DND-41 (cell line): ENCODE measurements around the gene CFAP299.

ENCODE experiments used
- ATAC-seq: fragments of 200-7000 bp; cut with Tn5 transposase; 3 replicates; pipeline ENCODE4 v1.9.1; 2021; ENCODE audit warnings: low read depth; ENCODE audit not compliant: insufficient read depth
- DNase-seq: peaks from one replicate; pipeline ENCODE4 v3.0.0-alpha.2; 2020
- H2AFZ ChIP-seq: 2 replicates; pipeline ENCODE4 v1.6.0; 2012; ENCODE audit warnings: low read depth, low read length
- H3K27ac ChIP-seq: 2 replicates; pipeline ENCODE4 v1.5.1; 2012; ENCODE audit warnings: low read length, inconsistent platforms
- H3K27me3 ChIP-seq: fragments of 200-600 bp; sonication (generic); 2 replicates; pipeline ENCODE4 v1.6.0; 2012; ENCODE audit warnings: low read length, mild to moderate bottlenecking, inconsistent platforms; ENCODE audit not compliant: insufficient read depth, poor library complexity
- H3K36me3 ChIP-seq: 2 replicates; pipeline ENCODE4 v1.5.1; 2012; ENCODE audit warnings: low read length, inconsistent platforms; ENCODE audit not compliant: insufficient read depth
- H3K4me1 ChIP-seq: 2 replicates; pipeline ENCODE4 v1.5.1; 2012; ENCODE audit warnings: mild to moderate bottlenecking, low read length; ENCODE audit not compliant: insufficient read depth
- H3K4me2 ChIP-seq: 2 replicates; pipeline ENCODE4 v1.6.0; 2012; ENCODE audit warnings: mild to moderate bottlenecking, moderate library complexity, low read length, inconsistent platforms; ENCODE audit not compliant: insufficient read depth
- H3K4me3 ChIP-seq, 2 experiments: fragments of 200-600 bp in 1 of 2; shearing (Covaris generic) in 1 of 2; 2 replicates each; pipeline ENCODE4 v1.5.1; 2012 to 2016; ENCODE audit warnings: inconsistent platforms in 2 of 2, low read length in 2 of 2, mild to moderate bottlenecking in 2 of 2, low read depth in 1 of 2, moderate library complexity in 1 of 2
- H3K79me2 ChIP-seq: 2 replicates; pipeline ENCODE4 v1.6.0; 2012; ENCODE audit warnings: low read length, inconsistent platforms; ENCODE audit not compliant: insufficient read depth
- H3K9ac ChIP-seq: 2 replicates; pipeline ENCODE4 v1.6.0; 2012; ENCODE audit warnings: low read depth, mild to moderate bottlenecking, inconsistent platforms, low read length, moderate library complexity
- H3K9me3 ChIP-seq: 2 replicates; pipeline ENCODE4 v1.5.1; 2012; ENCODE audit warnings: low read length, moderate library complexity, mild to moderate bottlenecking, inconsistent platforms; ENCODE audit not compliant: insufficient read depth, severe bottlenecking
- H4K20me1 ChIP-seq: 2 replicates; pipeline ENCODE4 v1.6.0; 2012; ENCODE audit warnings: low read length; ENCODE audit not compliant: insufficient read depth
- EZH2 ChIP-seq: IDR thresholded peaks from 3 replicates; pipeline ENCODE4 v1.6.1; 2012; ENCODE audit warnings: borderline replicate concordance, low read depth, mild to moderate bottlenecking, moderate library complexity, low read length, inconsistent platforms; ENCODE audit not compliant: severe bottlenecking
- TF ChIP-seq, protein P1 (sequence below): IDR thresholded peaks from 2 replicates; pipeline ENCODE4 v1.5.1; 2012; ENCODE audit warnings: borderline replicate concordance, low read length, moderate library complexity, mild to moderate bottlenecking; ENCODE audit not compliant: poor library complexity, severe bottlenecking; ENCODE audit errors: extremely low read depth

The CFAP299 gene

DNA sequence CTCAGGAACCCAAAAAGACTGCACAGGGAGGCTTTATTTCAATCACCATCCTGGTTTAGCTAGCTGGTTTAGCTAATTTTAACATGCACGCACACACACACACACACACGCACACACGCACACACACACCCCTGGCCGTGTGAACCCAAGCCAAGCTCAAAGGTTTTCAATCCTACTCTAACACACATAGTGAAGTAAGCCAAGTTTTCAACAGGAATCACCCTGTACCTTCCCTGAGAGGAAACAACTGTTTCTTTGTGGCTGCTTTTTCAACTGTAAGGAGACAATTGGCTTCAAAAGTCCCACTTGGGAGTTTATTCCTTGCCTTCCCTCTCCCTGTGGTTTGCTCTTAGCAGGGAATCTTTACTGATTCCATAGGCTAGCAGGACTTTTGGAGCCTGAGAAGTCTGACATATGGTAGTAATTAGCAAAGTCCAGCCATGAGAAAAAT lies 596.1 kb downstream of the CFAP299 start:
- Histone ChIP-seq H3K9ac (no peak overlapping the region), H2AFZ (no peak overlapping the region), H4K20me1 (no peaks in the 10 kb centered on the region), H3K4me3 (no peak overlapping the region), H3K4me2 (no peak overlapping the region), H3K79me2 (no peaks in the 10 kb centered on the region), H3K4me1 (no peaks in the 10 kb centered on the region), H3K36me3 (no peaks in the 10 kb centered on the region), H3K27me3 (no peaks in the 10 kb centered on the region), H3K27ac (no peak overlapping the region), H3K9me3 (no peaks in the 10 kb centered on the region)
- DNase-seq (no peak), ATAC-seq (no peak)
- TF ChIP-seq EZH2: no peak
- TF ChIP-seq, protein P1, sequence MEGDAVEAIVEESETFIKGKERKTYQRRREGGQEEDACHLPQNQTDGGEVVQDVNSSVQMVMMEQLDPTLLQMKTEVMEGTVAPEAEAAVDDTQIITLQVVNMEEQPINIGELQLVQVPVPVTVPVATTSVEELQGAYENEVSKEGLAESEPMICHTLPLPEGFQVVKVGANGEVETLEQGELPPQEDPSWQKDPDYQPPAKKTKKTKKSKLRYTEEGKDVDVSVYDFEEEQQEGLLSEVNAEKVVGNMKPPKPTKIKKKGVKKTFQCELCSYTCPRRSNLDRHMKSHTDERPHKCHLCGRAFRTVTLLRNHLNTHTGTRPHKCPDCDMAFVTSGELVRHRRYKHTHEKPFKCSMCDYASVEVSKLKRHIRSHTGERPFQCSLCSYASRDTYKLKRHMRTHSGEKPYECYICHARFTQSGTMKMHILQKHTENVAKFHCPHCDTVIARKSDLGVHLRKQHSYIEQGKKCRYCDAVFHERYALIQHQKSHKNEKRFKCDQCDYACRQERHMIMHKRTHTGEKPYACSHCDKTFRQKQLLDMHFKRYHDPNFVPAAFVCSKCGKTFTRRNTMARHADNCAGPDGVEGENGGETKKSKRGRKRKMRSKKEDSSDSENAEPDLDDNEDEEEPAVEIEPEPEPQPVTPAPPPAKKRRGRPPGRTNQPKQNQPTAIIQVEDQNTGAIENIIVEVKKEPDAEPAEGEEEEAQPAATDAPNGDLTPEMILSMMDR: no peak

GRCh38 chr4:80948141-80948540 lies 612.6 kb downstream of the CFAP299 start:
- Histone ChIP-seq H3K27ac (no peak overlapping the region), H3K4me3 (no peak overlapping the region), H4K20me1 (no peaks in the 10 kb centered on the region), H3K9me3 (no peaks in the 10 kb centered on the region), H2AFZ (no peak overlapping the region), H3K27me3 (no peaks in the 10 kb centered on the region), H3K36me3 (no peaks in the 10 kb centered on the region), H3K4me1 (no peaks in the 10 kb centered on the region), H3K4me2 (no peak overlapping the region), H3K9ac (no peak overlapping the region), H3K79me2 (no peaks in the 10 kb centered on the region)
- ATAC-seq (no peak), DNase-seq (no peak)
- no peak for TF ChIP-seq EZH2

DNA sequence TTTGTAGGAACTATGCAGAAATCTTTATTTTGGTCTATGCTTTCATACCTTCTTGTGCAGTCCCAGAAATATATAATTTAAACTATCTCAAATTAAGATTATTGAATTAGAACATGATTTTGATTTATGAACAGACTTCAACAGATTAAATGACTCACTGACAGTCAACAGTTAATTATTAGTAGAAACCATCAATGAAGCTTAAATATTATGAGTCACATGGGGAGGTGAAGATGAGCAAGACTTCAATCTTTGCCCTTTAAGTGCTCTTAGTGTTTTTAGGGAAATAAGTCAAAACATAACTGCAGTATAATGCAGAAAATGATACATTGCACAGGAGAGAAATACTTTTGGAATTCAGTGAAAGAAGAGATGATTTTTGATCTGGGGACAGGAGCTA lies 613.5 kb downstream of the CFAP299 start:
- no peak overlapping the region for H3K27ac ChIP-seq
- TF ChIP-seq, protein P1: no peak
- TF ChIP-seq EZH2: no peak
- H3K4me2 ChIP-seq: no peak overlapping the region
- no peak for DNase-seq
- no peaks in the 10 kb centered on the region for H4K20me1 ChIP-seq
- no peak overlapping the region for H3K9ac ChIP-seq
- no peaks in the 10 kb centered on the region for H3K36me3 ChIP-seq
- no peaks in the 10 kb centered on the region for H3K9me3 ChIP-seq
- no peak overlapping the region for H2AFZ ChIP-seq
- no peaks in the 10 kb centered on the region for H3K79me2 ChIP-seq
- no peaks in the 10 kb centered on the region for H3K4me1 ChIP-seq
- no peak overlapping the region for H3K4me3 ChIP-seq
- no peaks in the 10 kb centered on the region for H3K27me3 ChIP-seq
- ATAC-seq: no peak

DNA sequence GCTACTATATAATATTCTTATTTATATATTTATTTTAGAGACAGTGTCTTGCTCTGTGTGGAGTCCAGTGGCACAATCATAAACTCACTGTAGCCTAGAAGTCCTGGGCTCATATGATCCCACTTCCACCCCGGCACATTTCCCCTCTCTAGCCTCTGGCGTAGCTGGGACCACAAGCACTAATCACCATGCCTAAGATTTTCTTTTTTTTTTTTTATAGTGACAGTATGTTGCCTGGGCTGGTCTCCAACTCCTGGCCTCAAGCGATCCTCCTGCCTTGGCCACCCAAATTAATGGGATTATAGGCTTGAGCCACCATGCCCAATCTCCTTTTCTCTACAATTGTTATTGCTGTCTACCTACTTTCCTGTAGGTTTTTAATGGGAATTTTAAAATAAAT lies 620.9 kb downstream of the CFAP299 start:
- Histone ChIP-seq H3K27ac (no peak overlapping the region), H3K9me3 (no peaks in the 10 kb centered on the region), H3K4me1 (no peaks in the 10 kb centered on the region), H3K4me3 (no peak overlapping the region), H3K79me2 (no peaks in the 10 kb centered on the region), H4K20me1 (no peaks in the 10 kb centered on the region), H3K27me3 (no peaks in the 10 kb centered on the region), H2AFZ (no peak overlapping the region), H3K4me2 (no peak overlapping the region), H3K36me3 (no peaks in the 10 kb centered on the region), H3K9ac (no peak overlapping the region)
- ATAC-seq: no peak
- no peak for DNase-seq
- TF ChIP-seq EZH2: no peak
- TF ChIP-seq, protein P1: no peak
